ENCODE measurements around the gene ANKRD1. TPM values are rescaled to one million over a fixed set of nuclear protein-coding genes. Genes with fewer than 3 reads are reported as not detected.

Gene ANKRD1
- total RNA-seq, 4 donors from 2014 or later: not detected

- Histone ChIP-seq H3K9me3 (no peaks in the 10 kb centered on the region), H3K27me3 (no peaks in the 10 kb centered on the region), H3K4me1 (no peaks in the 10 kb centered on the region), H3K27ac (no peak overlapping the region), H3K36me3 (peaks cover 0 to 61% (median 0%) of the 10 kb centered on the region in 3 donors), H3K4me3 (no peak overlapping the region)
- TF ChIP-seq POLR2A (IDR thresholded peaks at IDR 0.05) (no peak), CTCF (IDR thresholded peaks at IDR 0.05) (no peak)
- DNase-seq: no peak
Observed at GRCh38 chr10:90890347-90890746, 30.5 kb downstream of the ANKRD1 start.

- Histone ChIP-seq H3K4me1 (no peaks in the 10 kb centered on the region), H3K9me3 (no peaks in the 10 kb centered on the region), H3K27me3 (no peaks in the 10 kb centered on the region), H3K4me3 (no peak overlapping the region), H3K36me3 (peaks cover 0 to 63% (median 0%) of the 10 kb centered on the region in 3 donors), H3K27ac (no peak overlapping the region)
- TF ChIP-seq POLR2A (IDR thresholded peaks at IDR 0.05): no peak
- no peak for TF ChIP-seq CTCF (IDR thresholded peaks at IDR 0.05)
- DNase-seq: no peak
Observed at GRCh38 chr10:90889636-90890035, 31.3 kb downstream of the ANKRD1 start.

- TF ChIP-seq POLR2A (IDR thresholded peaks at IDR 0.05): no peak
- no peak for TF ChIP-seq CTCF (IDR thresholded peaks at IDR 0.05)
- no peaks in the 10 kb centered on the region for H3K9me3 ChIP-seq
- peaks cover 0 to 60% (median 0%) of the 10 kb centered on the region in 3 donors for H3K36me3 ChIP-seq
- H3K4me1 ChIP-seq: no peaks in the 10 kb centered on the region
- no peak overlapping the region for H3K27ac ChIP-seq
- H3K27me3 ChIP-seq: no peaks in the 10 kb centered on the region
- DNase-seq: no peak
- H3K4me3 ChIP-seq: no peak overlapping the region
Observed at GRCh38 chr10:90888387-90888786, 32.5 kb downstream of the ANKRD1 start.

- no peaks in the 10 kb centered on the region for H3K9me3 ChIP-seq
- no peak for DNase-seq
- H3K4me1 ChIP-seq: no peaks in the 10 kb centered on the region
- no peaks in the 10 kb centered on the region for H3K27me3 ChIP-seq
- H3K27ac ChIP-seq: no peak overlapping the region
- no peak for TF ChIP-seq CTCF (IDR thresholded peaks at IDR 0.05)
- TF ChIP-seq POLR2A (IDR thresholded peaks at IDR 0.05): no peak
- H3K36me3 ChIP-seq: peaks cover 0 to 55% (median 0%) of the 10 kb centered on the region in 3 donors
- no peak overlapping the region for H3K4me3 ChIP-seq
Observed at GRCh38 chr10:90887555-90887954, 33.3 kb downstream of the ANKRD1 start.

- Histone ChIP-seq H3K4me1 (no peaks in the 10 kb centered on the region), H3K9me3 (no peaks in the 10 kb centered on the region), H3K27me3 (no peaks in the 10 kb centered on the region), H3K36me3 (peaks cover 0 to 69% (median 0%) of the 10 kb centered on the region in 3 donors), H3K27ac (no peak overlapping the region), H3K4me3 (no peak overlapping the region)
- TF ChIP-seq CTCF (IDR thresholded peaks at IDR 0.05) (no peak), POLR2A (IDR thresholded peaks at IDR 0.05) (no peak)
- no peak for DNase-seq
Observed at GRCh38 chr10:90885176-90885575, 35.7 kb downstream of the ANKRD1 start.

GRCh38 chr10:90884431-90884830, 36.5 kb downstream of the ANKRD1 start:
- H3K27ac ChIP-seq: no peak overlapping the region
- no peaks in the 10 kb centered on the region for H3K9me3 ChIP-seq
- TF ChIP-seq POLR2A (IDR thresholded peaks at IDR 0.05): no peak
- TF ChIP-seq CTCF (IDR thresholded peaks at IDR 0.05): no peak
- H3K27me3 ChIP-seq: no peaks in the 10 kb centered on the region
- H3K4me1 ChIP-seq: no peaks in the 10 kb centered on the region
- DNase-seq: no peak
- peaks cover 0 to 66% (median 0%) of the 10 kb centered on the region in 3 donors for H3K36me3 ChIP-seq
- no peak overlapping the region for H3K4me3 ChIP-seq

Data from Peyer's patch (tissue), 4 donors.